ENCODE results near the gene TMCC1.
"Not testable (repeated sequence)": the region's sequence is repeated elsewhere in the genome, so short reads cannot be mapped to it uniquely, and the experiment has no call there.

Gene TMCC1

GRCh38 chr3:129612534-129613366 lies 280.8 kb downstream of the TMCC1 start:
- no peak for DNase-seq (ENCODE audit: low read depth in 3 of 3, low spot score in 1 of 3)

GRCh38 chr3:129611812-129612533 lies 281.5 kb downstream of the TMCC1 start:
- no peak for DNase-seq (ENCODE audit: low read depth in 3 of 3, low spot score in 1 of 3)

- no peak for DNase-seq (ENCODE audit: low read depth in 3 of 3, low spot score in 1 of 3)
Observed at GRCh38 chr3:129611446-129611800, 282.1 kb downstream of the TMCC1 start.

- not testable (repeated sequence) for DNase-seq (ENCODE audit: low read depth in 3 of 3, low spot score in 1 of 3)
Observed at GRCh38 chr3:129610794-129611445, 282.6 kb downstream of the TMCC1 start.

- DNase-seq (ENCODE audit: low read depth in 3 of 3, low spot score in 1 of 3), result no peak
Observed at GRCh38 chr3:129610276-129610675, 283.2 kb downstream of the TMCC1 start.

GRCh38 chr3:129609591-129610182 lies 283.8 kb downstream of the TMCC1 start:
- DNase-seq (ENCODE audit: low read depth in 3 of 3, low spot score in 1 of 3), result no peak

GRCh38 chr3:129608936-129609590 lies 284.4 kb downstream of the TMCC1 start:
- DNase-seq (ENCODE audit: low read depth in 3 of 3, low spot score in 1 of 3), result no peak

GRCh38 chr3:129608087-129608935 lies 285.2 kb downstream of the TMCC1 start:
- DNase-seq (ENCODE audit: low read depth in 3 of 3, low spot score in 1 of 3), result no peak

- no peak for DNase-seq (ENCODE audit: low read depth in 3 of 3, low spot score in 1 of 3)
Observed at GRCh38 chr3:129607391-129608068, 286.0 kb downstream of the TMCC1 start.

- DNase-seq (ENCODE audit: low read depth in 3 of 3, low spot score in 1 of 3), result peak in 1 of 3 donors; percentile 8
Observed at GRCh38 chr3:129606636-129607390, 286.7 kb downstream of the TMCC1 start, which contains the start of gene PLXND1. TSS of gene PLXND1 (minus strand) at chr3:129606676. CDS start at chr3:129606639, 37 bp downstream.

GRCh38 chr3:129605922-129606635 lies 287.4 kb downstream of the TMCC1 start:
- DNase-seq (ENCODE audit: low read depth in 3 of 3, low spot score in 1 of 3), result no peak

GRCh38 chr3:129605203-129605921 lies 288.1 kb downstream of the TMCC1 start:
- DNase-seq (ENCODE audit: low read depth in 3 of 3, low spot score in 1 of 3), result peak in 1 of 3 donors; percentile 26

GRCh38 chr3:129604767-129605166 lies 288.7 kb downstream of the TMCC1 start:
- DNase-seq (ENCODE audit: low read depth in 3 of 3, low spot score in 1 of 3), result no peak

- no peak for DNase-seq (ENCODE audit: low read depth in 3 of 3, low spot score in 1 of 3)
Observed at GRCh38 chr3:129603991-129604749, 289.3 kb downstream of the TMCC1 start.

- no peak for DNase-seq (ENCODE audit: low read depth in 3 of 3, low spot score in 1 of 3)
Observed at GRCh38 chr3:129603561-129603942, 290.0 kb downstream of the TMCC1 start.

GRCh38 chr3:129602730-129603560 lies 290.6 kb downstream of the TMCC1 start:
- DNase-seq (ENCODE audit: low read depth in 3 of 3, low spot score in 1 of 3), result no peak

All from stimulated activated CD4-positive, alpha-beta T cell treated with anti-CD3 and anti-CD28 coated beads, TNF-alpha, amount 100 ng/mL, for 1 hour (primary cell).